ENCODE results near the gene PFN1.

Gene PFN1

DNA sequence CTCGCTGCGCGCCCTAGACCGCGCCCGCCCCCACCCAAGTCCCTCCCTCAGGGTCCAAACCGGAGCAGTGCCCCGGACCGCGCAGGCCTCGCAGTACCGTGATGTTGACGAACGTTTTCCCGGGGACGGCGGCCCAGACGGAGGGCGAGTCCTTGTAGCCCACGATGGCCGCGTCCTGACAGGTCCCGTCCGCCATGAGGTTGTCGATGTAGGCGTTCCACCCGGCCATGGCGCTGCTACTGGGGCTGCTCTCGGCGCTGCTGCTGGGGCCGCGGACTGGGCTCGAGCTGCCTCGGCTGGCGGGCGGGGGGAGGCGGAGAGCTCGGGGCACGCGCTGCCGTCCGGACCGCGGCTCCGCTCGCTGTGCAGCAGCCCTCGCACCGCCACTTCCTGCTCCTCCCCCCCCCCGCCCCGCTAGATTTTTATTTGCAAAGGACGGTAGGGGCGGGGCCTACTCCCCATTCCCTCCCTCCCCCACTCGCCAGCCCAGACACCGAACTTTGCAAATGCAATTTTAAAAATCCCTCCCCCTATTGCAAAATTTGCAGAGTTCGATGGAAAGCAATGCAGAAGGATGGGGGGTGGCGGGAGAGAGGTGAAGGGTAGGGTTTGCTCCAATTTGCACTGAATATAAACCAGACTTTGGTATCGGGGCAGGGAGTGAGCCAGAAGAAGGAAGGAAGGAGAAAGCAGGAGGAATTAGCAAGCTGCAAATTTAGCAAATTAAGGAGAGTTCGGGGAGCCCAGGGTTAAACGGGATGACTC, at the start of gene PFN1:
Gene PFN1, minus strand, starts transcription at position 365 of the 765 bp plus-strand sequence. Its CDS starts 136 bp downstream, at position 229.
- peak; percentile 89 for DNase-seq

DNA sequence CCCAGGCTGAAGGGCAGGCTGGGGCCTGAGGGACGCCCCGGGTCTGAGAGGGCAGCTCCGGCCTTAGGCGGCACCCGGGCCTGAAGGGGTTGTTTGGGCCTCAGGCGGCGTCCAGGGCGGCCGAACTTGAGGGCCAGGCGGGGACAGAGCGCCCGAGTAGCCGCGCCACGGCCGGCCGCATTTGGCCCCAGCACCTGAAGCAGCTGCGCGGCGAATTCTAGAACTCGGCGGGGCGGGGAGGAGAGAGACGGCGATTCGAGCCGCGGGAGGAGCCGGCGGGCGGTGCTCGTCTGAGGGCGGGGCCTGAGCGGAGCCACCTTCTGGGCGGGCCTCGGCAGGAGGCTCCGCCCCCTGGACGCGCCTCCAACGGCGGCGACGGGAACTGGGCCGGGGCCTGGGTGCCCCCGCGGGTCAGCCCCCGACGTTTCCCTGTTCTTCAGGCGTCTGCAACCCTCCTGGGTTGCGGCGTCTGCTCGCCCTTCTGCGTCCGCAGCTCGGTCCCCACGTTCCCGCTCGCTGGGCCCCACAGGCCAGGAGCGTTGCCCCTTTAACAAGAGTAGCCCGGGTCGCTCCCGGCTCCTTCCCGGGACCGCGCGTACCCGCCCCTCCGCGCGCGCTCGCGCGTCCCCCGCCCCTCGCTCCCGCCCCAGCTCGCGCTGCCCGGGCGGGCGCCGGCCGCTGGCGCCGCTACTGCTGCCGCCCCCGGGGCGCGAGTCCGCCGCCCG, 49.1 kb upstream of the PFN1 start, which contains the start of the genes INCA1 and KIF1C:
Gene INCA1, minus strand, starts transcription at position 221 of the 725 bp plus-strand sequence. CDS start 3,085 bp downstream, outside the sequence.
Gene KIF1C, plus strand, starts transcription at position 649 of the 725 bp plus-strand sequence. CDS start 2,297 bp downstream, outside the sequence.
- peak; percentile 92 for DNase-seq

DNA sequence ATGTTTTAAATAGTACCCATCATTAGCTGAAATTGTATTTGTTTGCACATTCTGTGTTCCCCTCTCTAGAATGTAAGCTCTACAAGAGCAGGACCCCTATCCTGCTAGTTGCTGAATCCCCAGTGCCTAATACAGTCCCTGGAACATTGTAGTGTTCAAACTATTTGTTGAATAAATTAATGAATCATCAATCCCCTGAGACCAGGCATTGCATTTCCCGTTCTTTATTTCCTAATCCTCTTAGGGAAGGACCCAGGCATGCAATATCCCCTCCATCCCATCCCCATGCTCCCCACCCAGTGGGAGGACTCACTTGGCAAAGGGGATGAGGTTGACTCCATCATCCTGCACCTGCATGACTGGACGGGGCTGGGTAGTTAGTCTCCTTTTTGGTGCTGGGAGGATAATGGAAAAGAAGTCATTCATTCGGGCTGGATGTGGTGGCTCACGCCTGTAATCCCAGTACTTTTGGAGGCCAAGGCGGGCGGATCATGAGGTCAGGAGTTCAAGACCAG, 45.8 kb upstream of the PFN1 start:
- DNase-seq: no peak

DNA sequence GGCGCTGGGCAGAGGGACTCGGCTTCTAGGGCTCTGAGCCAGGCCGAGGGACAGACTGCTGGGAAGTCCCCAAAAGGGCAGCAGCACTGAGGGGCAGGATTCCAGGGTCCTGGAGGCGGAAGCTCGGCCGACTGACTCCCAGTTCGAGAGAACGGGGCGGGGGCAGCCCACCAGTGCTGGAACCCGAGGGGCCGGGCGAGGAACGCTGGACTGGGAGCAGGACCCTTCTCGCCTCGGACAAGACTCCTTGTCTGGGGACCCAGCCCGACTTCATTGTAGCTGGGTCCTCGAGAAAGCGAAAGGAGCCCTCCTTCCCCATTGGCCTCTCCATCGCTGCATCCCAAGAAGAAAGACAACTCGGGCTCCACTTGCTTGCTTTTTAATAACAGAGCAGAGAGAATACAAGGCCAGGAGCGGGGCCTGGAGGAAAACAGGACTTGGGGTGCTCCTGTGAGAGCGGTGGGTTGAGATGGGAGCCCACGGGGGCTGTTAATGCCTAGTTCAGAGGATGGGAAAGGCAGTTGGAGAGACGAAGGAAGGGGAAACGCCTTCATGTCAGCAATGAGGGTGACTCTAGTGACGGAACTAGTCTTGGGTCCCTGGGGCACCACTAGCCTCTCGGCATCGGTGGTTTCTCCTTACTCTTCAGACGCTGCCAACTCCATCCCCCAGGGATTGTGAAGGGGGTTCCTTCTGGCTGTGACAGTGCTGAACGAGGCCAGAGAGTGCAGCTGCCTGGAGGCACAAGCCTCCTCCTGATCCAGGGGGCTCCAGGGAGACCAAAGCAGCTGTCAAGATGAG, 39.6 kb upstream of the PFN1 start:
- DNase-seq: no peak

DNA sequence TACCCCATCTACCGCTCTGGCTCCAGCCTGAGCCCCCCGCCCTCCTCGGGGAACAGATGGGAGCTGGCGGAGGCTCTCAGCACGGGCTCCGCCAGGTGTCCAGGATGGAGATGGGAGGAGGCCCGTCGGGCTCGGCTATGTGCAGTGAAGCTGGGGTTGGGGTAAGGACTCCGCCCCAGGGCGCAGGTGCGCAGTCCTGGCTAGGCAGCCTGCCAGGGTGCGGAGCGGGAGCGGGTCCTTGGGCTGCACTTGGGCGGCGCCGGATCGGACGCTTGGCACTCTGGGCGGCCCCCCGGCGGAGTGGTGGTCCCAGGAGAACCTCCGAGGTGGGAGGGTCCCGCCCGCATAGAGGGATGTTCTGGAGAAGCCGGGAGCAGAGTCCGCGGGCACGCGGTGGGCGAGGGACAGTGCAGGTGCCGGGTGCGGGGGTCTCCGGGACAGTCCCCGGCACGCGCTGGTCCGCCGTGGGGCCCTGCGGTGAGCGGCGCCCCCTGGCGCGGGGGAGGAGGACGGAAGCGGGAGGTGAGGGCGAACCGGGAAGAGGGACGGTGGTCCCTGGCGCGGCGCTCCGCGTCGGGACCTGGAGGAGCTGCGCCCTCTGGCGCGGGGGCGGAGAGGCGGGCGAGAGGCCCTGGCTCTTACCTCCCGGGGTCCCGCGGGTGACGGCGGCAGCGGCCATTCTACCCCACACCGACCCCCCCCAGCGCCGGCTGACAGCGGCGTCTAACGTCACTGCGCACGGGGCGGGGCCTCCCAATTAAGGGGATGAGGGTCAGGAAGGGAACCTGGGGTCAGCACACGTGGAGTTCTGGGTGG, 38.8 kb upstream of the PFN1 start, which contains the start of gene CAMTA2:
Gene CAMTA2, minus strand, starts transcription at position 725 of the 816 bp plus-strand sequence. CDS start 1,453 bp downstream, outside the sequence.
- peak; percentile 82 for DNase-seq

DNA sequence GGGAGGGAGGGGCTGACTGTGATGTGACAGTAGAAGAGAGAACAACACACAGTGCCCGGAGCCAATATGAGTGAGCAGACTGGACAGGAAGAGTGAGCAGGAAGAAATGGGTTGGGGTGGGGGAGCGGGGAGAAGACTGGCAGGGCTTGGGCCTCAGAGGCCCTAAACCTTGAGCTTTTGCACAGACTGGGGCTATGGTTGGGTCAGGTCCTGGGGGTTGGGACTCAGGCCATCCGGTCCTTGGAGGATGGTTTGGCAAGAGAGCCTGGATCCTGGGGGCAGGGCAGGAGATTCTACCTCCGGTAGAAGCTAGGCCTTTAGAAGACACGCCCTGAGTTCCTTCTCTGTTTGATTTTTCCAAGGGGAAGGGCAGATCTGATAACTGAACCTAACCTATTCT, 38.1 kb upstream of the PFN1 start:
- DNase-seq: no peak

DNA sequence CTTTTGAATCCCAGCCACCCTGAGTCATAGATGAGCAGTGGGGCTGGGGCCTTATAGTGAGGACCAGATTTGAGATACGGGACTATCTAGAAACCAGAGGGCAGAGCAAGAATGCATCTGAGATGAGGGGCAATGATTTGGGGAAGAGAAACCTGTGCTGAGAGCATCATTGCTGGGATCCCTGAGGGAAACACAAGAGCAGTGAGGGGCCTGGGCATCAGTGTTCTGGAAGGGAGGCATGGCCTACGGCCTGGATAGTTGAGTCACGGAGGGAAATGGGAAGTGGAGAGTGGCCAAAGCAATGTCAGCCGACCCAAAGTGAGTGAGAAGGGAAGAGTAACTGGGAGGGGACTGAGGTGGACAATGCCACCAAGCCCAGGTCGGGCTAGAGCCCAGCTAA, 34.0 kb upstream of the PFN1 start:
- DNase-seq: no peak

DNA sequence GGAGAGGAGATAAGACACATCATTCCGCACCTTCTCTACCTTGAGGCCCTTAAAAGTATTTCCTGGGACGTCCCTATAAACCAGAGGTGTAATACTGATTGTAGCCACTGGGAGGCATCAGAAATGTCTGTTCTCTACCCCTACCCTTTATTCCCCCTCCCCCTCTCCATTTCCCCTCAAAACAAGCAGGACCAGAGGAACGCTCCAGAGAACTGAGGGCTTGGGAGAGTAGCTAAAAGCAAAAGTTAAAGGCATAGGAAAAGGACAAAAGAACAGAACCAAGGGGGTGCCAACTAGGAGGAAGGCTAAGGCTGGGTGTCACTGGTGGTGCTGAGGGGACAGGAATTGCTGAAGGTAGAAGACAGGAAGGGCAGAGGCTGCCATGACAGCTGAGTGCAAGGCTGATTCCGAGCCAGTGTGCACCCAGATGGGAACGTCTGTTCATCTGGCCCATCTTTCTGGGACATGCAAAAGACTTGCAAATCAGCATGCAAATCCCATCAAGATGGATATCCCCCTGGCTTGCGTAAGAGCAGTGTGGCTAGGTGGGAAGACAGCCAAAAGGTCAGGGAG, 32.4 kb upstream of the PFN1 start:
- DNase-seq: peak; percentile 52

DNA sequence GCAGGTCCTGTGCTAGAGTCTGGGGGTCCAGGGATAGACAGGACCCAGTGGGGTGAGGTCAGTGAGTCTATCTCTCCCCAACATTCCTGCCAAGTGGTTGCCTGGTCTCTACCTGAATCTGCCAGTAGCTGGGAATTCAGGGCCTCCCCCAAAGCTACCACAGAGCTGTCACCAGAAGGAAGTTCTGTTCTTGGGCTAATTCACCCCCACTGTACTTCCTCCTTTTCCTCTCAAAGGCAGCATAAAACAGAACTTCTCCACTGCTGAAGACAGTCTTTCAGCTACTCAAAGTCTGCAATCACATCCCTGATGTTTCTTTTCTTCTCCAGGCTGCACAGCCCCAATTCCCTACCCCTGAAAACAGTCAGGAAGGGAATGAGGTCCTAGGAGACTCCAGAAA, 30.4 kb upstream of the PFN1 start:
- no peak for DNase-seq

DNA sequence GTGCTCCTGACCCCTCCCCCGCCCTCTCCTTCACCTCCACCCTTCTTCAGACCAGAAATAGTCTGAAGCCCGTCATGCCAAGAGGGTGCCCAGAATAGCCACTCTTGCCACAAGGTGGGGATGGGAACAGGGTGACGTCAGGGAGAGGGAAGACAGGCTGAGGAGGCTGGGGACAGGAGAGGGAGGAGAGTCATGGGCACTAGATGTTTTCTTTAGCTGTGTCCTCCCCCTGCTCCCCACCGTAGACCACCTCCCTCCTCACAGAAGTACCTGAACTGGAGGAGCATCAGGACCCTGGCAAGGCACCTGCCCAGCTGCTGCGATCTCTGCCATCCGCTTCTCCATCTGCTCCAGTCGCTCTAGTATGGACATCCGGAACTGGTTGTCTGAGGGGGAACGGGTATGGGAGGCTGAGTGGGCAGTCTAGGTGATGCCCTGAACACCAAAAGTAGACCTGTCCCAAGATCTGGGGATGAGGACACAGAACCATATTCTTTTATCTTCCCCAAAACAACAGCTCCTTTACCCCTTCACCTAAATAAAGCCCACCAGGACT, 25.9 kb upstream of the PFN1 start:
- DNase-seq: no peak

DNA sequence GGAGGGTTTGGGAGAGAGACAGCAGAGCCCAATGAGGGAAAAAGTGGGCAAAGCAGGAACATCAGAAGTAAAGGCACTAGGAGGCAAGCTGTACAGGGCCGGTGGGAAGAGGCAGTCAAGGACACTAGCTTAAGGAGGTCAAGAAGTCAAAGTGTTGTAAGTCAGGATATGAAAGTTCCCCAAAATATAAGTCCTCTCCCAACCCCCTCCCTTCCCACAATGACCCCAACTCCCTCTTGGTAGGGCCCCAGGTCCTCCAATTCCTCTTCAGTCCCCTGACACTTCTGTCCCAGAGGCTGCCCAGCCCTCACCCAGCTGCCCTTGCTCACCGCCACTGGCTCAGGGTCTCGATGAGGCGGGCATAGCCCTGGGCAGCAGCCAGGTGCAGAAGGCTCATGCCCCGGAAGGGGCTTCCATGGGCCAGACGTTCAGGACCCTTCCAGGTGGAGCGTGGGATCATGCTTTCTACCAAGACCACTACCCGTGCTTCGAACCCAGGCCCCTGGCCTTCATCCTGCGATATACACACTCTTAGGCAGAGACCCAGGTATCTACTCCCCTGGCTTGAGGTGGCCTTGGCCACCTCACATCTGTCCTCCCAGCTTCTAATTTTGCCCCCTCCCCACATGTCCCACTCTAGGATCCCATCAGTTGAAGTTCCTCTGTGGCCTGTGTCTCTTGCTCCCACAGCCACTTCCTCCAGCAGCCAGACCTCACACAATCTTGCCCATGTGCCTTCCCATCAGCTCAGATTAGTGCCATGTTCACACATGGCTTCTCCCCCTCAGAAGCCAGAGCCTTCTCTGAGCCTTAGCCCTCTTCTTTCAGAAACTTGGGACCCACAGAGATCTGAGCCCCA, 25.2 kb upstream of the PFN1 start:
- DNase-seq: no peak

DNA sequence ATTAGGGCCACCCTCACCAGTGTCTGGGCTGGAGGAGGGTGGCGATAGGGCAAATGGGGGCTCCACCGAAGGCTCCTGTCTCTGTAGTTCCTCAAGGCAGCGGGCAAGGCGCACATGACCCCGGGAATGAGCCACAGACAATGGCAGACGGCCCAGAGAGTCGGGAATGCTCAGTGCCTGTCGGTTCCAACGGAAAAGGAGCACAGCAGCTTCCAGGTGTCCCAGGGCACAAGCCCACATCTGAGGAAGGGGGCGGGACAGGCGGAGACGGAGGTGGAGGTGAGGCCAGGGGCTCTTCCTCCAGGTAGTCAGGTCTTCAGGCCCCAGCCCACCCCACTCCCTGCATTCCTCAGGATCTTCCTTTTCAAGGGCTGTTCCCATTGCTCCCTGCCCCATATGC, 24.4 kb upstream of the PFN1 start:
- no peak for DNase-seq

DNA sequence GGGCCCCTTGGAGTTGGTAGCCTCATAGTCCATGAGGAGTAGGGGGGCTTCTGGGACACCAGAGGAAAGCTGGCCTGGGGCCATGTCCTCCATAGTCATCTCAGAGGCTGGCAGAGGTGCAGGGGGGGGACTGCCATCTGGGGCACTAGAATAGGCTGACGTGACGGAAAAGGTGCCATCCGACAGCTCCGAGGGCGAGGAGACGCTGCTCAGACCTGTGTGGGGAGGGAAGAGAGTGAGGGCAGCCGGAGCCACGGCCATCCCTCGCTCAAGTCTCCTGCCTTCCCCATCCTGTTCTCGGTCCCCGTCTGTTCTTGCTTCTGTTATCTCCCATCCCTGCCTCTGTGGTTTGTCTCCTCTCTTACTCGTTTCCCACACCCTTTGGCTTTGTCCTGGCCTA, 24.0 kb upstream of the PFN1 start:
- no peak for DNase-seq

DNA sequence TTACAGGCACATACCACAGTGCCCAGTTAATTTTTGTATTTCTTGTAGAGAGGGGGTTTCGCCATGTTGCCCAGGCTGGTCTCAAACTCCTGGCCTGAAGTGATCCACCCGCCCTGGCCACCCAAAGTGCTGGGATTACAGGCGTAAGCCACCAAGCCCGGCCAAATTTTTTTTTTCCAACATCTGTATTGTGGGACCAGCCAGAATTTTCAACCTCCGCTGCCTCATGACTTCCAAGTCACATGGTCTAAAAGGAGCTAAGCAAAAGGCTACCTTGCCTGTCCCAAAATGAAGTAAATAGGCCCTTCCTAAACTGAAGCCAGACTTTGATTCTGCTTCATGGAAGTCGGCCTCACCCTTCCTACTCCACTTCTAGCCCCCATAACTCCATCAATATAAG, 23.5 kb upstream of the PFN1 start:
- no peak for DNase-seq

DNA sequence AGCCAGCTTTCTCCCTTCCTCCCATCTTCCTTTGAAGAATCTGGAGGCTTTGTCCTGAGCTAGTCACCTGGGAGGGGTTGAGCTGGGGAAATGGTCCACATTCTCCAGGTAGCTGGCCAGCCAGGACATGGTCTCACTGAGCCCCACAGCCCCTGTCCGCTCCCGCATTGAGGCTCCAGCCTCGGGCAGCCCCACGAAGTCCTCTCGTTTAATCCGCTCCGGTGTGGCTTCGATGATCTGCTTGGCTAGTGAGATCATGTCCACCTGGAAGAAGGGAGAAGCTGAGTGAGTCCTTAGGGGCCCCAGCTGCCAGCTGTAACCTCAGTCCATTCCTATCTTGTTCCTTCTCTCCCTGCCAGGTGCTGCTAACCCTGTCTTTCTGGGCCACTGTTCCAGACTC, 21.9 kb upstream of the PFN1 start:
- DNase-seq: no peak

DNA sequence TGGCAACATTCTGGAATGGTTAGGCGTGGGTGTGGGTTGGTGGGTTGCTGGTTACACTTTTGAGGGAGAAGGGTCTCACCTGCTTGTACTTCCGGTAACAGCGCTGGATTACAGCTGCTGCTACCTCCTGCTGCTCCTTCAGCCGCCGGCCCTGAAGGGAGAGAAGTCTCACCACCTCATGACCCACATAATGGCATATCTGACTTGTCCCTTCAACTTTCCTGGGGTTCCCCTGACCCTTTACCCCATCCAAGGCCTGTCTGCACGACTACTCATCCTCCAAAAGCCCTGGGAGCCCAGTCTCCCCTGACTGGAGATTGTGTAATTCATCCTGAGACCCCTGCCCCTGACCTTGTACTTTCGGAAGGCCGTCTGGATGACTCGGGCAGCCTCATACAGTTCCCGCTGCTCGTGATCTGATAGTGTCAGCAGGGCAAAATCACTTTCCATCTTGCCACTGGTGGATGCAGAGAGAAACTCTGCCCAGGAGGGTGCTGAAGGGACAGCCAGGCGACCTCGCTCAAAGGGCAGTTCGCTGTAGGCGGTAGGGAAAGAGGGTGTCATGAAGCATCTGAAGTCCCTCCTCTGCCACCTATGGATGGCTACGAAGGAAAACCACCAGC, 21.3 kb upstream of the PFN1 start:
- no peak for DNase-seq

DNA sequence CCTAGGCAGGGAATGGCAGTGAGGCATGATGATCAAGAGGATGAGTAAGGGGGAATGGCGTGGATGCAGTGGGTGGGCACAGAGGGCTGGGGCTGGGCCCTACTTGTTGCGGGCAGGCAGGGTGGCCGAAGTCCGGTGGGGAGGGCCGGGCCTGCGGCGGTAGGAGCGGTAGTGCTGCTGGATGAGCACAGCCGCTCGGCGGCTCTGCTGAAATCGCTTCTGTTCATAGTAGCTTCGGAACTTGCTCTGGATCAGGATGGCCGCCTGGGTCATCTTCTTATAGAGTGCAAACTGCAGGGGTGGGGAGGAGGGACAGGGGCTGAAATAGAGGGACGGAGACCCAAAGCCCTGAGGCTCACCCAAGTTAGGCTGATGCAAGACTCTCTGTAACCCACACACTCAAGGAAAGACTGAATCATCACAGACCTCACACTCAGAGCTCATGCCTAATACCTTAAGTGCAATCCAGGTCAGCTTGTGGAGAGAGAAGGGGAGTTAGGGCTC, 20.8 kb upstream of the PFN1 start:
- no peak for DNase-seq

DNA sequence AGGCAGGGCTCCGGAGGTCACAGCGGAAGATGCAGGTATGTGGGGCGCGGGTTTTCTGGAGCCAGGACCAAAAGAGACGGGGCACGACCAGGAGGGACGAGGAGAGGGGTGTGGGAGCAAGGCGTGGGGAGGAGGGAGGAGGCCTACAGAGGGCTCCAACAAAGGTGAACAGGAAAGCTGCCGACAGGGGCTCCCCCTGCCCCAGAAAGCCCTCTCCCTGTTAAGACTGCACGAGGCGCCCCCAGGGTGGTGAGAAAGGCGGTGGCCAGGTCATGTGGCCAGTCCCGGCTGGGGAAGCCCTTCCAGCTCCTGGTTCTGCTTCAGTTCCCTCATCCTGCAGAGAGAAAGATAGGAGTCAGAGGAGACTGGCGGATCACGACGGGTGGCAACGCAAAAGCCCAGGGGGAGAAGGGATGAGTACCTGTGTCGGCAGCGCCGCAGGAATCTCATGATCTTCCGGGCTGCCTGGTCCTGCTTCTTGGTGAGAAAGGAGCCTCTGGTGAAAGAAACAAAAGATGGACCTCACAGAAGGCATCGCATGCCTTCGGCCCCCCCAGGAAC, 20.2 kb upstream of the PFN1 start:
- no peak for DNase-seq

Measured in RPMI8226 (cell line).